Measurements from ENCODE around the gene INAVA. TPM values are rescaled to one million over a fixed set of nuclear protein-coding genes. Genes with fewer than 3 reads are reported as not detected.

Gene INAVA
- total RNA-seq, 2 donors from 2014 or later: not detected

DNA sequence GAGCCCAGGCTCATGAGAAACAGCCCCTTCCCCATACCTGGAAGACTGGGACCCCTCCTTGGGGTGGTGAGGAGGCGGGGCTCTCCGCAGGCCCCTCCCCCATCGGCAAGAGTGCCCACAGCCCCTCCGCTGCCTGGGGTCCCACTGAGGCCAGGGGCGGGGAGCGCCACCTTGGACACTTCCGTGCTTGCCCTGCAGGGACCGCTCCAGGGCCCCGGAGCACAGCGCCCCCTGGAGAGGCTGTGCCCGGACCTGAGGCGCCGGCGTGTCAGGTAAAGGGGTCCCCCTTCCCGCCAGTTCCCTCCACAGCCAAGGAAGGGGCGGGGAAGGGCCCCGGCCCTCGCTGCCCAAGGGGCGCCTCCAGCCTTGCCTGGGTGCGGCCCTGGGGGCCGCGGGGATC is 21.5 kb downstream of the INAVA start:
- TF ChIP-seq, protein P1, sequence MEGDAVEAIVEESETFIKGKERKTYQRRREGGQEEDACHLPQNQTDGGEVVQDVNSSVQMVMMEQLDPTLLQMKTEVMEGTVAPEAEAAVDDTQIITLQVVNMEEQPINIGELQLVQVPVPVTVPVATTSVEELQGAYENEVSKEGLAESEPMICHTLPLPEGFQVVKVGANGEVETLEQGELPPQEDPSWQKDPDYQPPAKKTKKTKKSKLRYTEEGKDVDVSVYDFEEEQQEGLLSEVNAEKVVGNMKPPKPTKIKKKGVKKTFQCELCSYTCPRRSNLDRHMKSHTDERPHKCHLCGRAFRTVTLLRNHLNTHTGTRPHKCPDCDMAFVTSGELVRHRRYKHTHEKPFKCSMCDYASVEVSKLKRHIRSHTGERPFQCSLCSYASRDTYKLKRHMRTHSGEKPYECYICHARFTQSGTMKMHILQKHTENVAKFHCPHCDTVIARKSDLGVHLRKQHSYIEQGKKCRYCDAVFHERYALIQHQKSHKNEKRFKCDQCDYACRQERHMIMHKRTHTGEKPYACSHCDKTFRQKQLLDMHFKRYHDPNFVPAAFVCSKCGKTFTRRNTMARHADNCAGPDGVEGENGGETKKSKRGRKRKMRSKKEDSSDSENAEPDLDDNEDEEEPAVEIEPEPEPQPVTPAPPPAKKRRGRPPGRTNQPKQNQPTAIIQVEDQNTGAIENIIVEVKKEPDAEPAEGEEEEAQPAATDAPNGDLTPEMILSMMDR (IDR thresholded peaks at IDR 0.05): no peak
- Histone ChIP-seq H3K4me1 (no peaks in the 10 kb centered on the region), H3K27ac (no peak overlapping the region), H3K36me3 (no peaks in the 10 kb centered on the region), H3K9me3 (no peaks in the 10 kb centered on the region), H3K27me3 (no peaks in the 10 kb centered on the region), H3K4me3 (no peak overlapping the region)
- DNase-seq (ENCODE audit: low spot score): no peak

DNA sequence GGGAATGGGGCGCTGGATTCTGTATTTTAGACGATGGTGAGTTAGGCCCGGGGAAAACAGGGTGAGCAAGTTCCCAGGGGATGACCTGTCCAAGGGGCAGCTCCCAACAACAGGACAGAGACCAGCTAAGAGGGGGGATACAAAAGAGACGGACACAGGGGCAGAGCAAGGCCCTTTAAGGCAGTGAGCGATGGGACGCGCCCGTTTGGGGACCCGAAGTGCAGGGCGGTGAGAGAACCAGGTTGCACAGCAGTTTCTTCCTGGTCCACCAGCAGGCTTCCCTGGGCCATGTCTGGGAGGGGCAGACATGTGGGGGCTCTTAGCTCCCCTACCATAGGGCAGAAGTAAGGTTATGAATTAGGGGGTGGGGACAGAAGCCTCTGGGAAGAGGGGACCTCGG is 22.0 kb downstream of the INAVA start:
- H3K27ac ChIP-seq: no peak overlapping the region
- H3K27me3 ChIP-seq: no peaks in the 10 kb centered on the region
- no peaks in the 10 kb centered on the region for H3K9me3 ChIP-seq
- TF ChIP-seq, protein P1 (IDR thresholded peaks at IDR 0.05): no peak
- DNase-seq (ENCODE audit: low spot score): no peak
- H3K4me3 ChIP-seq: no peak overlapping the region
- no peaks in the 10 kb centered on the region for H3K4me1 ChIP-seq
- H3K36me3 ChIP-seq: no peaks in the 10 kb centered on the region

DNA sequence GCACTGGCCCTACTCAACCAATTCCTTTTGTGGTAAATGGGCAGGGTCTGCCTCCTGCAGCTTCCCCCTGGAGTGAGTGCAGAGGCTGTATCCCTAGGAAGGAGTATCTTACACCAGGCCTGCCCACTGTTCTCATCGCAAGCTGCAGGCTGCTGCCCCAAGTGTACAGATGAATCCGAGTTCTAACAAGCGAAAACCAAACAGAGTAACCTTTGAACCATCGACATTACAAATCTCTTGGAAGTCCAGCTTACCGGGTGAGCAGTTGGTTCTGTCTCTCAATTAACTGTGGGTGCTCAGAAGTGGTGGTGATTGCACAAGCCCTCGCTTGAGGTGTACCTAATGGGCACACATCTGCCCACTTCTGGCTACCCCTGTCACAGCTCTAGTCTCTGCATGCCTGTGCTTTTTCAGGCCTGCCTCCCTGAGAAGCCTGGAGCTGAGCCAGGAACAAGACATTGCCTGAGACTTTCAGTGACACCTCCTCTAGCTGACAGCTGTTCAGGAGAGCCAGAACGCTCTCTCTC is 22.7 kb downstream of the INAVA start:
- Histone ChIP-seq H3K4me1 (no peaks in the 10 kb centered on the region), H3K4me3 (no peak overlapping the region), H3K36me3 (no peaks in the 10 kb centered on the region), H3K27ac (no peak overlapping the region), H3K27me3 (no peaks in the 10 kb centered on the region), H3K9me3 (no peaks in the 10 kb centered on the region)
- TF ChIP-seq, protein P1 (IDR thresholded peaks at IDR 0.05): no peak
- no peak for DNase-seq (ENCODE audit: low spot score)

DNA sequence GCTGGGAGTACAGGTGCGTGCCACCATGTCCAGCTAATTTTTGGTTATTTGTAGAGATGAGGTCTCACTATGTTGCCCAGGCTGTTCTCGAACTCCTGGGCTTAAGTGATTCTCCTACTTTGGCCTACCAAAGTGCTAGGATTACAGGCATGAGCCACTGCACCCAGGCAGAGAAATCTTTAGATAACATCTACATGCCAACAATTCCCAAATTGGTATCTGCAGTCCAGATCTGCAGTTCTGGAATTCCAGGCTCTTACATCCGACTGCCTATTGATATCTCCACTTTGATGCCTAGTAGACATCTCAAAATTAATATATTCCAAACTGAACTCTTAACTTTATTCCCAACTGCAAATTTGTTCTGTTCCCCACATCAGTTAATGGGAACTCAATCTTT is 23.3 kb downstream of the INAVA start:
- no peak overlapping the region for H3K27ac ChIP-seq
- no peaks in the 10 kb centered on the region for H3K4me1 ChIP-seq
- no peaks in the 10 kb centered on the region for H3K36me3 ChIP-seq
- H3K4me3 ChIP-seq: no peak overlapping the region
- TF ChIP-seq, protein P1 (IDR thresholded peaks at IDR 0.05): no peak
- no peaks in the 10 kb centered on the region for H3K9me3 ChIP-seq
- no peak for DNase-seq (ENCODE audit: low spot score)
- no peaks in the 10 kb centered on the region for H3K27me3 ChIP-seq

DNA sequence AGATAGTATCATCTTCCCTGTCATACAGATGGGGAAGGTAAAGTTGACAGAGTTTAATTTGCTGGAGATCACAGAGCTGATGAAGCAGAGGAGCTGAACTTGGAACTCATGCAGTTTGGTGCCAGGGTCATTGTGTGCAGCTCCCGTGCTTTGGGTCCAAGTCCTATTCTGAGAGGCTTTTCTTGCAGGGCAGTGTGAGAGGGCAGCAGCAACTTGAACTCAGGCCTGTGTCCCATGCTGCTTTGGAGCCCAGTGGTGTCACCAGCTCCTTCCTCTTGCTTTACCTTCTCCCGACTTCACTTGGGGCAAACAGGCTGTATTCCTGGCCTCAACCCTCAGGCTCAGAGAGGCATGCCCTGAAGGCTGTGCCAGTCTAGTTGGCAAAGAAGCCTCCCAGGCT is 24.7 kb downstream of the INAVA start:
- no peak for DNase-seq (ENCODE audit: low spot score)
- TF ChIP-seq, protein P1 (IDR thresholded peaks at IDR 0.05): no peak
- H3K4me3 ChIP-seq: no peak overlapping the region
- no peaks in the 10 kb centered on the region for H3K9me3 ChIP-seq
- no peaks in the 10 kb centered on the region for H3K4me1 ChIP-seq
- no peaks in the 10 kb centered on the region for H3K36me3 ChIP-seq
- H3K27me3 ChIP-seq: no peaks in the 10 kb centered on the region
- H3K27ac ChIP-seq: no peak overlapping the region

DNA sequence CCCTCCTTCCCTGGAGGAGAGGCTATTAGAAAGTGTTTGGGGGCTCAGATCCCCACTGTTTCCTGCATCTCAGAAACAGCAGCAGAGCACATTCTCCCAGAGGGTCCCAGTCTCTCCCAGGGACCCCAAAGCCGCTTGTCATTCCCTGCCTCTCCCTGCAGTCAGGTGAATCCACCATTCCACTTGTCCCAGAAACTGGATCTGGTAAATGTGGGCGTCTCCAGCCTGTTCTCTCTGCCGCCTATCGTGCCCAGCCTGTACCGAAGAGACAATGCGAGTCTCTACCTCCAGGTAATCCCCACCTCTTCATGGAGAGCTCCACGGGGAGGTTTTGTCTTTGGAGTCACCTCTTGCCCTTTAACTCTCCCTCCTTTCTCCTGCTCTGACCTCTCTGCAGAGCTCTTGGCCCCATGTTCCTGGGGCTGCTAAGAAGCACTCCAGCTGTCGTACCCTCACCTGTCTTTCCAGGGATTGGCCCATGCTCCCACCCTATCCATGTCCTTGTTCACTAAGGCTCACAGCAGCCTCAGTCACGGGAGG is 26.9 kb downstream of the INAVA start:
- no peaks in the 10 kb centered on the region for H3K4me1 ChIP-seq
- TF ChIP-seq, protein P1 (IDR thresholded peaks at IDR 0.05): no peak
- no peak for DNase-seq (ENCODE audit: low spot score)

More for the DNA sequence above, 26.9 kb downstream of the INAVA start:
- no peaks in the 10 kb centered on the region for H3K36me3 ChIP-seq
- no peak overlapping the region for H3K4me3 ChIP-seq
- no peaks in the 10 kb centered on the region for H3K9me3 ChIP-seq
- no peaks in the 10 kb centered on the region for H3K27me3 ChIP-seq
- H3K27ac ChIP-seq: no peak overlapping the region

All from right atrium auricular region (tissue), 2 donors.